GM19193 (cell line): ENCODE data around the gene SLC25A22.

Experiments
- POLR2A ChIP-seq: IDR thresholded peaks from 4 replicates; pipeline ENCODE4 v1.6.1; 2011; ENCODE audit not compliant: insufficient read depth, insufficient read length; ENCODE audit errors: extremely low read depth

Gene SLC25A22

GRCh38 chr11:819943-820649, 22.0 kb upstream of the SLC25A22 start:
- TF ChIP-seq POLR2A = peak; percentile 15

- TF ChIP-seq POLR2A = peak; percentile 94
Observed at GRCh38 chr11:819129-819931, 21.2 kb upstream of the SLC25A22 start.

GRCh38 chr11:818396-819128, 20.5 kb upstream of the SLC25A22 start, which contains the start of gene PNPLA2:
PNPLA2 (plus strand) TSS chr11:818914; CDS start chr11:819719, 805 bp downstream.
- no peak for TF ChIP-seq POLR2A

DNA sequence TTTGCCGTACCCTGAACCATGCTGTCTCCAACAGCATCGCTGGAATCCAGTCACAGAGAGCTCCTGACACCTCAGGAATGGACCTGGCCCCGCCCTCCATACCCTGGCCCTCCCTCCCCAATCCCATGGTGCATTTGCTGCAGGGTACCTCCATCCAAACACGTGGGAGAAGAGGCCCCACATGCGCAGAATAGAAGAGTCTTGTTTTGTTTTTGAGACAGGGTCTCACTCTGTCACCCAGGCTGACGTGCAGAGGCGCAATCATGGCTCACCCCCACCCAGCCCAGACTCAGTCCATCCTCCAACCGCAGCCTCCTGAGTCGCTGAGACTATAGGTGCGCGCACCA, 18.3 kb upstream of the SLC25A22 start:
- no peak for TF ChIP-seq POLR2A

DNA sequence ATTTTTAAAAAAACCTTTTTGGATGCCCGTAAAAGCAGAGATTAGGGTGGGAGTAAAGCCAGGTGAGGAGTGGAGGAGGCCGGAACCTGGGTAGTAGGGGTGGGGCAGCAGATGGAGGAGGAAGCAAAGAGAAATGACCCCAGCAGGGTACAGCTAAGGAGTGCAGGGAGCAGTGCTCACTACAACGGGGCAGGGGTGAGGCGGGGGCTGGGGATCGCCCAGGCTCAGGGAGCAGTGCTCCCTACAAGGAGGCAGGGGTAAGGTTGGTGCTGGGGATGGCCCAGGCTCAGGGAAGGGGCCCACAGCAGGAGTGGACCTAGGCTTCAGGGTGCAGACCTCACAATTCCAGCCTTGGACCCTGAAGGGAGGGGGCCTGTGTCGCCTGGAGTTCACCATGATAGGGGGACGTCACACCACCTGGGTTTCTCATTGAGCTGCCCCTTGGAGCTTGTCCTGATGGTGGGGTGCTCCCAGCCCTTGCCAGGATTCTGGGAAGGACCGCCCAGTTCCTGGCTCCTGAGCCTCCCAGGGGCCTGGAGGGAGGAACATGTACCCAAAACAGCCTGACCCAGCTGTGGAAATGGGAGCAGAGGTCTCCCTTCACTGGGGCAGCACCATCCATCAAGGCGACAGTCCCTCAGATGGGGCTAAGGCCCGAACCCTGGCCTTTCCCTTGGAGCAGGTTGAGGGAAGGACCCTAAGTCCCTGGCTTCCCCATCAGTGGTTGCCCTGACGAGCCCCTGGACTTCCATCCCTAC, 17.8 kb upstream of the SLC25A22 start:
- no peak for TF ChIP-seq POLR2A

DNA sequence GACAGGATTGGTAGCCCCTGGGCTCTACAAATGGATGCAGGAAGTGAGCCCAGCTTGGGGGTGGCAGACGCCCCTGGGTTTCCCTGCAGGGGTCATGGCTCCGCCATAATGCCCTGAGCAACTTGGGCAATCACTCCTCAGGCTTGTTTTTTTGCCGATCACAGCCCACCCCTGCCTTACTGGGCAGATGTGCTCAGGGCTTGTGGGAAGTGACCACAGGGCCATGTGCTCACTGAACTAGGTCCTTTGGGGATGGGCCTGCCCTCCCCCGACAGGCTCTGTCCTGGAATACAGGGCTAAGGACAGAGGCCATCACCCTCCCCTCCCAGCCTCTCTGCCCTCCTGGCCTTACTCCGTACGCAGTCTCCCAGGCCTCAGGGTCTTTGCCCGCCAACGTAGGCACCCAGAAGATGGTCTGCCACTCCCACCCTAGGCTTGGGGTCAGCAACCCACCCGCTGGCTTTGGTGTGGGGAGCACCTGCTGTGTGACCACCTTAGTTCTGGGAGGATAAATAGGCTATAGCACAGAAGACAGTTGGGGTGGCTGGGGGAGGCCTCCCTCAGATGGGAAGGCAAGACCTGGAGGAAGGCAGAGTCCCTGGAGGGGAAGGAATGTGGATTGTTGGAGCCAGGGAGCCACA, 15.5 kb upstream of the SLC25A22 start:
- peak; percentile 33 for TF ChIP-seq POLR2A

GRCh38 chr11:813072-813455, 15.0 kb upstream of the SLC25A22 start:
- TF ChIP-seq POLR2A = no peak

- TF ChIP-seq POLR2A = no peak
Observed at GRCh38 chr11:812390-812789, 14.3 kb upstream of the SLC25A22 start.

DNA sequence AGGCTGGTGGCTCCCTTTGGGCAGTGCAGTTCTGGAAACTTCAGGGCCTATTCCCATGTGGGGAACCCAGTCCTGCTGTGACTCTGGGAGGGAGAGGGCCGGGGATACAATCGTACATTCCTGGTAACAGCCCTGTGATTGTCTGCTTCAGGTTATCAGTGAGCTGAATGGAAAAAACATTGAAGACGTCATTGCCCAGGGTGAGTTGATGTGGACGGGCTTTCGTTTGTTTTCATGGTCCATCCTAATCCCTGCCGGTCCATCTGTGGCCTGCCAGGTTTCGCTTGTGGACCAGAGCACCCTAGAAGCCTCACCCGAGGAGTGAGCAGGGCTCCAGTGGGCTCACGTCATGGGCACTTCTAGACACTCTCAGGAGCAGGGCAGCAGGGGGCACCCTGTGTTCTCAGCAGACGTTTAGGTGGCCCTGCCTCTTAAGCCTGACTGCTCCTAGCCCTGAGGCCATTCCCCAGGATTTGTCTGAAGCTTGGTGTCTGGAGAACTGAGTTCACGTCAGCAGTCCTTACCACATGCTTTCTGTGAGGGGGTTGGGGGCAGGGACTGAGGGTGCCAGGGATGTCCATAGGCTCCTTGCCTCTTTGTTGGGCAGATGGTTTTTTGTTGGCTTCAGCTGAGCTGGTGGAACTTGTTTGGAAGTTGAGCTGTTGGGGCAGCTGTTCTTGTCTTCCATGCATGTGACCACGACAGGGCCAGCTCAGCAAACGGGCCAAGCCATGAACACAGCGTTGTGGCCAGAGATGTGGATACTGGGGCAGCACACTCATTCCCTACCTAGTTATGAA, 13.6 kb upstream of the SLC25A22 start:
- TF ChIP-seq POLR2A = no peak

DNA sequence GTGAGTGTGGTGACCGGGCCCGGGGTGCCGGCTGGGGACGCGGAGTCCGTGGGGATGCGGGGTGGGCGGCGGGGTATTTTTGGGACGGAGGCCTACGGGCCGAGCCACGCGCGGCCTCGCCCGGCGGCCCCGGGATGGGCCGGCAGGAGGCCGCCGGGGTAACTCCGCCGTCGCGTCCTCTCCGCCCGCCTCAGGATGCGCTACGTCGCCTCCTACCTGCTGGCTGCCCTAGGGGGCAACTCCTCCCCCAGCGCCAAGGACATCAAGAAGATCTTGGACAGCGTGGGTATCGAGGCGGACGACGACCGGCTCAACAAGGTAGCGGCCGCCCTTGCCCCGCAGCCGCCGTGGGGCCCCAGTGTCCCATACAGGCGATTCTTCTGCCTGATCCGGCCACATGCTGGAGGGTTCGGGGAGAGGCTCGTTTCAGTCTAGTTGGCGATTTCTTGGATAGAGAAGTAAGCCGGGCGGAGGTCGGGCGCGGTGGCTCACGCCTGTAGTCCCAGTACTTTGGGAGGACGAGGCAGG, 12.0 kb upstream of the SLC25A22 start:
- TF ChIP-seq POLR2A = no peak

- peak; percentile 85 for TF ChIP-seq POLR2A
Observed at GRCh38 chr11:809287-810039, 11.4 kb upstream of the SLC25A22 start, which contains the start of gene RPLP2. RPLP2 (plus strand) TSS chr11:809967; CDS start chr11:810235, 268 bp downstream.
